GM13976 (cell line): ENCODE data around the gene FAAP20.

Experiments
- DNase-seq: peaks from one replicate; pipeline ENCODE4 v3.0.0; 2012; ENCODE audit warnings: low spot score
- in situ Hi-C: fragments of 300-500 bp; cut with MboI; formaldehyde crosslinking; loops from one replicate; pipeline ENCODE4 v1.12.0; 2022; ENCODE audit warnings: low sequenced_read_pairs, mixed read lengths, inconsistent platforms; ENCODE audit not compliant: unreplicated experiment
- TF ChIP-seq, protein P1 (sequence below): IDR thresholded peaks from 2 replicates; pipeline ENCODE4 v1.5.1; 2012; ENCODE audit warnings: borderline replicate concordance, mild to moderate bottlenecking; ENCODE audit not compliant: insufficient read depth; ENCODE audit errors: extremely low read depth, missing control alignments, control extremely low read depth

The FAAP20 gene

DNA sequence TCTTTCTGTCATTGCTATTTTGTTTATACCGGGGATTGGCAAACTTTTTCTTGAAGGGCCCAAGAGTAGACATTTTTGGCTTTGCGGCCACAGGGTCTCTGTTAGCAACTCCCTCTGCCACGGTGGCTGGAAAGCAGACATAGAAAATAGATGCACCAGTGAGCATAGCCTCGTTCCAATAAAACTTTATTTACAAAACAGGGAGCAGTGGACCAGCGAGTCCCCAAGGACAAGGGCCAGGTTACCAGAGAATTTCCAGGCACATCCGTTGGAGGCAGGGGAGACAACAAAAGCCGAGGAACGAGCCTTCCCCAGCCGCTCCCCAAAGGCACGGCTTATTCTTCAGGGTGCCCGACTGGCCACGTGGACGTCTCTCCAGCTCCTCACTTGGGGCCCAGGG, 26.5 kb downstream of the FAAP20 start:
- DNase-seq, result no peak
- in situ Hi-C loops, result no loop called here
- TF ChIP-seq, protein P1, sequence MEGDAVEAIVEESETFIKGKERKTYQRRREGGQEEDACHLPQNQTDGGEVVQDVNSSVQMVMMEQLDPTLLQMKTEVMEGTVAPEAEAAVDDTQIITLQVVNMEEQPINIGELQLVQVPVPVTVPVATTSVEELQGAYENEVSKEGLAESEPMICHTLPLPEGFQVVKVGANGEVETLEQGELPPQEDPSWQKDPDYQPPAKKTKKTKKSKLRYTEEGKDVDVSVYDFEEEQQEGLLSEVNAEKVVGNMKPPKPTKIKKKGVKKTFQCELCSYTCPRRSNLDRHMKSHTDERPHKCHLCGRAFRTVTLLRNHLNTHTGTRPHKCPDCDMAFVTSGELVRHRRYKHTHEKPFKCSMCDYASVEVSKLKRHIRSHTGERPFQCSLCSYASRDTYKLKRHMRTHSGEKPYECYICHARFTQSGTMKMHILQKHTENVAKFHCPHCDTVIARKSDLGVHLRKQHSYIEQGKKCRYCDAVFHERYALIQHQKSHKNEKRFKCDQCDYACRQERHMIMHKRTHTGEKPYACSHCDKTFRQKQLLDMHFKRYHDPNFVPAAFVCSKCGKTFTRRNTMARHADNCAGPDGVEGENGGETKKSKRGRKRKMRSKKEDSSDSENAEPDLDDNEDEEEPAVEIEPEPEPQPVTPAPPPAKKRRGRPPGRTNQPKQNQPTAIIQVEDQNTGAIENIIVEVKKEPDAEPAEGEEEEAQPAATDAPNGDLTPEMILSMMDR, result no peak

DNA sequence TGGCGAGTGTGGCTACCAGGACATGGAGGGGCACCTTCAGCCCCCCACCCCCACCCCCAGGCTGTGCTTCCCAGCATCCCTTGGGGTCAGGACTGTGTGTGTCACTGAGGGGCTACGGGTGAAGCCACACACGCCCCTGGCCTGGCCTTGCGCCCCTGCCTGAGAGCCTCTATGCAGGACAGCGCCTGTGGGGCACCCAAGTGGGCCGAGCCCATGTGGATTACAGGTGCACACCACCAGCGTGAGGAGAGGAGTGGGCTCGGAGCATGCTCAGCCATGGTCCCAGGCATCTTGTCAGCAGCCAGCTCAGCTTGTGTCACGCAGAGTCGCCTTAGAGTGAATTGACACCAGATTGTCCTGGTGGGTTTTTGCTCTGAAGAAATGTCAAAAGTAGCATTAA, 27.9 kb downstream of the FAAP20 start:
- in situ Hi-C loops, result no loop called here
- TF ChIP-seq, protein P1, result no peak

DNA sequence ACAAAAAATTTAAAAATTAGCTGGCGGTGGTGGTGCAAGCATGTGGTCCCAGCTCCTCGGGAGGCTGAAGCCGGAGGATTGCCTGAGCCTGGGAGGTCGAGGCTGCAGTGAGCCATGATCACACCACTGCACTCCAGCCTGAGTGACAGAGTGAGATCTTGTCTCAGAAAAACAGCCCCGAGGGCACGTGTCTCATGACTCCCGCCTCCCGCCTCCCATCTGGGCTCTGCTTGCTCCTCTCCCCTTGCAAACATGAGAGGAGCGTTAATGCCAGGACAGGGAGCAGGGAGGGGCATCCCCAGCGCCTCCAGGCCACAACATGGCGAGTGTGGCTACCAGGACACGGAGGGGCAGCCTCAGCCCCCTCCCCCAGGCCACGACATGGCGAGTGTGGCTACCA, 28.3 kb downstream of the FAAP20 start:
- no peak for DNase-seq
- TF ChIP-seq, protein P1, result no peak
- in situ Hi-C loops, result no loop called here

More for the DNA sequence above, 27.9 kb downstream of the FAAP20 start:
- no peak for DNase-seq

DNA sequence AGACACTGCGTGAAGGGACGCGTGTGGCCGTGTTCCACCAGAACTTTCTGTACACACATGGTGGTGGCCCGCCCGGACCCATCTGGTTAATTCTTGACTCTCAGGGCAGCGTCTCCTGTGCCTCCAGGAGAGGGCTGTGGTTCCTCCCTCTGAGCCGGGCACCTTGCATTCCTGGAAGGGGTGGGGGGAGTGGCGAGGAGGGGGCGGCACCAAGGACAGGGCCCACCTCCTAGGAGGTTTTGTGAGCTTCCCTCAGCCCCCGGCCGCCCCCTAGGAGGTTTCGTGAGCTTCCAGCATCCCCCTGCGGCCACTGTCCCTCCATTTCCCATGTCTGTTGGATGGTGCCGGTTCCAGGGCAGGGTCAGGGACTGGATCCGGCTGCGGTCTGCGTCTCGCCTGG, 28.9 kb downstream of the FAAP20 start:
- DNase-seq, result no peak
- in situ Hi-C loops, result no loop called here
- TF ChIP-seq, protein P1, result no peak

DNA sequence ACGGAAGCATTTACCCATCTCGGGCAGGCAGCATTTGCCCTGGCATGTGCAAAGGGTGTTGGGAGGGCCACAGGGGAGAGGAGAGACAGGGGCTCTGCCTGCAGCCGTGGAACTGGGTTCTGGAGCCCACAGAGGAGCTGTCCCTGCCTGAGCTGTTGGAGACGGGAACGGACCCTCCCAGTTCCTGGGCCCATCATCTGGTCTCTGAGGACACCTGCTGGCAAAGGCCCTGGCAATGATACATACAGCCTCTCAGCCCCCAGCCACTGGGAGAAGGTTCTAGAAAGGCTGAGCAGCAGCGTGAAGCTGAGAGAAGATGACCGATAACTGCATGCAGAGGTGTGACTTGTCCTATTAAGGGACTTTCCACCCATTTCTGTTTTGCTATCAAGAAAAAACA, 31.4 kb downstream of the FAAP20 start:
- in situ Hi-C loops, result no loop called here
- TF ChIP-seq, protein P1, result no peak
- DNase-seq, result no peak

DNA sequence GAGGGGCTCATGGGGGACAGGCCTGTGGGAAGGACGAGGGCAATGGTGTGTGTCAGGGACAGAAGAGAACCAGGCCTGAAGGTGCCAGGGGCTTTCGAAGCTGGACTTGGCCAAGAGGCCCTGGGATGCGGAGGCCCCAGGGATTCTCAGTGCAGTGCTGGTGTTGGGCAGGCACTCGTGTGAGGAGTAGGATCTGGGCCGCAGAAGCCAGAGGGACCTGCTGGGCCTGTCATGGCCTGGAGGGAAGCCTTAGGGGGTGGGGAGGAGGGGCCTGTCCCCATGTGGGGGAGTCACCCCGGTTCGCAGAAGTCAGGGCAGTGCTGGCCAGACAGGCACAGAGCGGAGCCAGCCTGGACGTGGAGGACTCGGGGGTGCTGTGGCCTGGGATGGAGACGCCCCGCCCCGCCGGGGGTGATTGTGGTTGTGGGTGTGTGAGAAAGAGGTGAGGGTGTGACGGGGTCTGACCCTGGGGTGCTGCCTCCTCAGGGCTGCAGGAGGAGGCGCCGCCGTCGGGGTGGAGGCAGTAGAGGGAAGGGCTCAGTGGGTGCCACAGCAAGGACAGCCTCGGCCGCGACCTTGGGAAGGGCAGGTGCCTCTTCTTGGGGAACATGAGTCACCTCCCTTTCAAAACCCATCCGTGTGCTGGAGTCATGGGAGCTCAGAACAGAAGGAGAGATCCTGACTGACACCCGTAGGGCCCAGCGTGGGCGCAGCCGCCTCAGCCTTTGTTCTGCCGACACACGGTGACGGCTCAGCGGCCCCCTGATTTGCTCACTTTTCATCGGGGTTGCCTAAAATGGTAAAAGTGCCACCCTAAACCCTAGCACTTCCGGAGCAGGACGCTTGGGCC, 33.9 kb downstream of the FAAP20 start:
- TF ChIP-seq, protein P1, result no peak
- in situ Hi-C loops, result no loop called here
- no peak for DNase-seq
